ENCODE measurements around the gene PNLIPRP1. TPM values are rescaled to one million over a fixed set of nuclear protein-coding genes. Genes with fewer than 3 reads are reported as not detected.

Gene PNLIPRP1
- polyA plus RNA-seq, 1 experiment = not detected

DNA sequence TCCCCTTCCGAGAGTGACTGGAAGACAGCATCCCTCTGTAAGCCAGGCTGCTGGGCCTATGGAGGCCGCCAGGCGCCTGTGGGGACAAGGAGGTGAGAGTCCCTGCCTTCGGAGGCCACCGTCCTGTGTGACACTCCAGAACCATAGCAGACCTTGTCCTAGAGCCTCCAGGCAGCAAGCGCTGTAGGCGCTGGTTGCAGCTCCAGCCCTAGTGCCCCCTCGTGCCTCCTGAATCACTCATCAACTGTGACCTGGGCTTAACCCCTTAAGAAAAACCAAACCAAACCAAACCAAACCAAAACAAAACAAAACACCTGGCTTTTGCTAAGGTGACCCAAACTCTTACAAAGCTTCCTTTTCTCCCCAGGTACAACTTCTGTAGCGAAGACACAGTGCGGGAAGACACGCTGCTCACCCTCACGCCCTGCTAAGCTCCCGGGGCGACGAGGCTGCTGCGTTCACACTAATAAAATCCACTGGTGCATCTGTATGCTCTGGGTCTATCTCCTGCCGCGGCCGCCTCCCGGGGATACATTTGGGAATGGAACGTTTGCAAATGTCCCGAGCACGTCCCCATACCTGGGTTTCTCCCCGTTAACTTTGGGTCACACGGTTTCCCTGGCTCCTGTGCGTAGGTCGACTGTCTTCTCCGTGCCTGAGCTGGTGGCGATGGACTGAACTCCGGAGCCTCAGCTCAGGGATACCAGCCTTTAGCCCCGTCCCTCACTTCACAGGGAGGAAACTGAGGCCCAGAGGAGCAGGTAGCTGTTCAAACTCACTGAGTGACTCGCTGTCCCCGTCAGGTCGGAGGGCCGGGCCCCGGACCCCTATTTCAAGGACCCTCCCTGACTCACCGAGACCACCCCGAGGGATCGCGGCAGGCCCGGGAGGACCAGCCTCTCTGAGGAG is 18.2 kb downstream of the PNLIPRP1 start:
- TF ChIP-seq, protein P1, sequence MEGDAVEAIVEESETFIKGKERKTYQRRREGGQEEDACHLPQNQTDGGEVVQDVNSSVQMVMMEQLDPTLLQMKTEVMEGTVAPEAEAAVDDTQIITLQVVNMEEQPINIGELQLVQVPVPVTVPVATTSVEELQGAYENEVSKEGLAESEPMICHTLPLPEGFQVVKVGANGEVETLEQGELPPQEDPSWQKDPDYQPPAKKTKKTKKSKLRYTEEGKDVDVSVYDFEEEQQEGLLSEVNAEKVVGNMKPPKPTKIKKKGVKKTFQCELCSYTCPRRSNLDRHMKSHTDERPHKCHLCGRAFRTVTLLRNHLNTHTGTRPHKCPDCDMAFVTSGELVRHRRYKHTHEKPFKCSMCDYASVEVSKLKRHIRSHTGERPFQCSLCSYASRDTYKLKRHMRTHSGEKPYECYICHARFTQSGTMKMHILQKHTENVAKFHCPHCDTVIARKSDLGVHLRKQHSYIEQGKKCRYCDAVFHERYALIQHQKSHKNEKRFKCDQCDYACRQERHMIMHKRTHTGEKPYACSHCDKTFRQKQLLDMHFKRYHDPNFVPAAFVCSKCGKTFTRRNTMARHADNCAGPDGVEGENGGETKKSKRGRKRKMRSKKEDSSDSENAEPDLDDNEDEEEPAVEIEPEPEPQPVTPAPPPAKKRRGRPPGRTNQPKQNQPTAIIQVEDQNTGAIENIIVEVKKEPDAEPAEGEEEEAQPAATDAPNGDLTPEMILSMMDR (IDR thresholded peaks at IDR 0.05; ENCODE audit: insufficient read depth, low read depth, low read length) = no peak
- ChIA-PET POLR2A (no interaction called here), CTCF (no interaction called here)
- Histone ChIP-seq H3K27me3 (ENCODE audit: control insufficient read depth, insufficient read depth, low read length) (no peaks in the 10 kb centered on the region), H3K36me3 (ENCODE audit: control insufficient read depth, insufficient read depth, low read length) (no peaks in the 10 kb centered on the region), H3K4me3 (ENCODE audit: low read depth, low read length) (no peak overlapping the region)
- DNase-seq (ENCODE audit: low read depth) = no peak

DNA sequence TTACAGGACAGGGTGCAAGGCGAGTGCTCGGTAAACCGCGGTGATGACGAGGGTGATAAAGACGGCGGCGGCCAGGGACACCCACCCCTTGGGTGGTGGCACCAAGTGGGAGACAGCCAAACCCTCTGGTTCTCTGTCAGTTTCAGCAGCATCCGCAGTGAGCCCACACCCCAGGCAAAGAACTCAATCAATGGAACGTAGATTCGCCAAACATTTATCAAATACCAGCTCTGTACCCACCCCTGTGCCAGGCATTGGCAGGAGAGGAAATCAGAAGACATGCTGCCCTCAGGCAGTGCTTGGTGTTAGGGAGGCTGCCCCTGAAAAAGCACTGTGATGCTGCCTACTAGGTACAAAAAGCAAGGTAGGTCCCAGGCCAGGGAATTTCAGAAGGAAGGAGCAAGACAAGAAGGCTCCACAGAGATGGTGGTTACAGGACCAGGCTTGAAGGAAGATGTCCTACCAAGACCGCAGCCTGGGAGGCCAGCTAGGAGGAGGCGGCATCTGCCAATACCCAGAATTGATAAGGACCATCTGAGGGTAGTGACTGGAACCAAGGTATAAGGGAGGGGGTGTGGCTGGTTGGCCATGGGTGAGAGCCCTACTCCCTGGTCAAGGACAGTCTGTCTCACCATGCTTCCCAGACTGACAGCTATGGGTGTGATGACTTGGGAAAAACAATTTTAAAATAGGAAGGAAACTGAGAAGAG is 19.8 kb downstream of the PNLIPRP1 start:
- Histone ChIP-seq H3K27me3 (ENCODE audit: control insufficient read depth, insufficient read depth, low read length) (no peaks in the 10 kb centered on the region), H3K4me3 (ENCODE audit: low read depth, low read length) (no peak overlapping the region), H3K36me3 (ENCODE audit: control insufficient read depth, insufficient read depth, low read length) (no peaks in the 10 kb centered on the region)
- ChIA-PET POLR2A (no interaction called here), CTCF (no interaction called here)
- TF ChIP-seq, protein P1 (IDR thresholded peaks at IDR 0.05; ENCODE audit: insufficient read depth, low read depth, low read length) = no peak
- DNase-seq (ENCODE audit: low read depth) = no peak

DNA sequence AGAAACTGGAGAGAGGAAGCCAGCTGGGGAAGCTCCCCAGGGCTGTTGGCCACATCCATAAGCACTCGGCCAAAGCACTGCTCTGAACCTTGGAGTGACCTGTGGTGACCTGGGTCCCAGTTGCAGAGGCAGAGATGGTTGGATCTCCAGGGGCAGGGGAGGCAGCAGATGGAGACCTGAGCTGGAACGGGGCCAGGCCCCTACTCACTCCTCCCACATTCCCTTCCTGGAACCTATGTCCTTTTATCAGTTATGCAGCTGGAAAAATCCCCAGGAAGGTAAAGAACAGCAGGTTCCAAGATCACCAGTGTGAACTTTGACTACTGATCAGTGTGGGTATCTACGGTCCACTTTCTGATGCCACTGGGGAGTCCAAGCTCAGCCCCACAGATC is 20.4 kb downstream of the PNLIPRP1 start:
- H3K36me3 ChIP-seq (ENCODE audit: control insufficient read depth, insufficient read depth, low read length) = no peaks in the 10 kb centered on the region
- CTCF ChIA-PET = no interaction called here
- TF ChIP-seq, protein P1 (IDR thresholded peaks at IDR 0.05; ENCODE audit: insufficient read depth, low read depth, low read length) = no peak
- no peaks in the 10 kb centered on the region for H3K27me3 ChIP-seq (ENCODE audit: control insufficient read depth, insufficient read depth, low read length)
- no peak overlapping the region for H3K4me3 ChIP-seq (ENCODE audit: low read depth, low read length)
- POLR2A ChIA-PET = no interaction called here
- DNase-seq (ENCODE audit: low read depth) = no peak

DNA sequence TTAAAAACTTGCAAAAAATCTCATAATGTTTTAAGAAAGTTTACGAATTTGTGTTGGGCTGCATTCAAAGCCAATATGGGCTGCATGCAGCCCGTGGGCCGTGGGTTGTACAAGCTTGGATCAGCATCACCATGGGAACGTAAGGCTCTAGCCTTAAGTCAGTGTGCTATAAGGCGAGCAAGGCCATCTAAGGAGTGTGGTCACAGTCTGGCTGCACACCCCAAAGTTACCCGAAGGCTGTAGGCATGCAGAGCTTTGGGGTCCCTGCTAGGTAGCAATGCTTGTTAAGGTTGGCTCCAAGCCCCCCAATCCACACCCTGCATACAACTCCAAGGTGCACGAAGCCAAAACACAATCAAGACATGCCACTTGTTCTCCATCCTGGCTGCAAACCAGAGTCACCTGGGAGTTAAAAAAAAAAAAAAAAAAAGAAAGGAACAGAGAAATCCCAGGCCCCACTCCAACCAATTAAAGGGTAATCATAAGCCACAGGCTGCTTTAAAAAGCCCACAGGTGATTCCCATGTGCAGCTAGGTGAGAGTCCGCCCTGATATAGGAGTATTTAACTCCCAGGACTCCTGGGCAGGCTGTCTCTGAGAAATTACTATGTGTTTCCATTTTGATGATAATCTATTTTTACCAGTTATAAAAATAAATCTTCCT is 21.5 kb downstream of the PNLIPRP1 start:
- TF ChIP-seq, protein P1 (IDR thresholded peaks at IDR 0.05; ENCODE audit: insufficient read depth, low read depth, low read length) = no peak
- Histone ChIP-seq H3K36me3 (ENCODE audit: control insufficient read depth, insufficient read depth, low read length) (no peaks in the 10 kb centered on the region), H3K4me3 (ENCODE audit: low read depth, low read length) (no peak overlapping the region), H3K27me3 (ENCODE audit: control insufficient read depth, insufficient read depth, low read length) (no peaks in the 10 kb centered on the region)
- ChIA-PET CTCF (no interaction called here), POLR2A (no interaction called here)
- DNase-seq (ENCODE audit: low read depth) = no peak

DNA sequence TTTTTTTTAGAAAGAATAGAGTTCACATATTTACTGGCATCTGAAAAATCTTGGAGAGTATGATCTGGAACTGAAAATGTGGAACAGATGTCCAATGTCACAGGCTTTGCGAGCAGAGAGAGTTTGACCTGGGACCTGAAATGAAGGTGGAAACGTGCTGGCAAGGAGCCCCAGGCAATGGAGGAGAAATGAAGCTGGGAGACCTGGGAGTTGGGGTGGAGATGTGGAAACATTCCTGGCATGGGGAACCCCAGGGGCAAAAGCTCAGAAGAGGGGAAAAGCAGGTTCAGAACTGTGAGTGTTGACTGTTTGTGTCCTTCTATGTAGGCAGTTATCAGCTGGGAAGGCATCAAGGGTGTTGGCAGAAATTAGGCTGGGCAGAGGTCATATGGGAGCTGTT is 22.7 kb downstream of the PNLIPRP1 start:
- CTCF ChIA-PET = no interaction called here
- POLR2A ChIA-PET = no interaction called here
- TF ChIP-seq, protein P1 (IDR thresholded peaks at IDR 0.05; ENCODE audit: insufficient read depth, low read depth, low read length) = no peak
- Histone ChIP-seq H3K4me3 (ENCODE audit: low read depth, low read length) (no peak overlapping the region), H3K36me3 (ENCODE audit: control insufficient read depth, insufficient read depth, low read length) (no peaks in the 10 kb centered on the region), H3K27me3 (ENCODE audit: control insufficient read depth, insufficient read depth, low read length) (no peaks in the 10 kb centered on the region)
- DNase-seq (ENCODE audit: low read depth) = no peak

Measured in BJ (cell line).